D721Med (cell line): ENCODE results near the gene WDR93.

Experiments
- DNase-seq: peaks from one replicate; pipeline ENCODE4 v3.0.0; 2011; ENCODE audit warnings: low spot score; ENCODE audit not compliant: insufficient read length
- FAIRE-seq: peaks from 2 replicates; lab custom pipeline; 2011; peaks lifted over from hg19 to GRCh38; lab: Jason Lieb, UNC
- CTCF ChIP-seq: IDR thresholded peaks from 2 replicates; pipeline ENCODE4 v1.5.1; 2012; ENCODE audit warnings: mild to moderate bottlenecking, control low read depth; ENCODE audit not compliant: insufficient read depth; ENCODE audit errors: missing control alignments

The WDR93 gene

GRCh38 chr15:89664441-89665350 lies 25.9 kb upstream of the WDR93 start:
- no peak for FAIRE-seq
- DNase-seq, result no peak
- TF ChIP-seq CTCF, result no peak

- TF ChIP-seq CTCF, result no peak
- FAIRE-seq (no peak), DNase-seq (no peak)
Measured at GRCh38 chr15:89665449-89666181, 25.0 kb upstream of the WDR93 start.

- no peak for TF ChIP-seq CTCF
- DNase-seq, result no peak
- no peak for FAIRE-seq
Measured at GRCh38 chr15:89666184-89666857, 24.3 kb upstream of the WDR93 start.

GRCh38 chr15:89666858-89667705 lies 23.5 kb upstream of the WDR93 start:
- no peak for TF ChIP-seq CTCF
- FAIRE-seq, result no peak
- DNase-seq, result no peak

GRCh38 chr15:89667706-89667960 lies 23.0 kb upstream of the WDR93 start:
- TF ChIP-seq CTCF, result no peak
- DNase-seq (no peak), FAIRE-seq (no peak)

GRCh38 chr15:89668171-89668570 lies 22.4 kb upstream of the WDR93 start:
- no peak for TF ChIP-seq CTCF
- FAIRE-seq (no peak), DNase-seq (no peak)
